ENCODE results near the gene BYSL. TPM values are rescaled to one million over a fixed set of nuclear protein-coding genes. Genes with fewer than 3 reads are reported as not detected.

Gene BYSL
- total RNA-seq: 10 to 100 TPM in 3 of 4 donors, 1 to 10 TPM in 1; 6.3 to 19.4 (median 13.0) TPM

GRCh38 chr6:41920921-41921711 lies at the start of gene BYSL, which contains the start of gene MED20:
Gene BYSL (plus strand): TSS chr6:41921499. CDS start chr6:41921563, 64 bp downstream.
Gene MED20 (minus strand): TSS chr6:41921139. CDS start chr6:41921018, 121 bp downstream.
- Histone ChIP-seq H3K36me3 (peaks cover 0 to 31% (median 0%) of the 10 kb centered on the region in 3 donors), H3K27me3 (no peaks in the 10 kb centered on the region), H3K27ac (peak within 1 kb of the TSS; percentile 97 to 99 (median 98)), H3K4me1 (peaks cover 23 to 63% (median 34%) of the 10 kb centered on the region in 3 donors), H3K9me3 (no peaks in the 10 kb centered on the region), H3K4me3 (peak within 1 kb of the TSS; percentile 65 to 99 (median 82))
- intact Hi-C loops (cut with DNase I): loop anchor here (10.0 kb wide), 1 partner anchor 126 kb away; no protein-coding TSS in a partner anchor
- WGBS, 2 donors: 1 to 2% methylated on average over 18 of the region's 55 CpGs
- TF ChIP-seq POLR2A (IDR thresholded peaks at IDR 0.05): peak in 3 of 4 donors; percentile 77 to 81 (median 80)
- TF ChIP-seq, protein P1, sequence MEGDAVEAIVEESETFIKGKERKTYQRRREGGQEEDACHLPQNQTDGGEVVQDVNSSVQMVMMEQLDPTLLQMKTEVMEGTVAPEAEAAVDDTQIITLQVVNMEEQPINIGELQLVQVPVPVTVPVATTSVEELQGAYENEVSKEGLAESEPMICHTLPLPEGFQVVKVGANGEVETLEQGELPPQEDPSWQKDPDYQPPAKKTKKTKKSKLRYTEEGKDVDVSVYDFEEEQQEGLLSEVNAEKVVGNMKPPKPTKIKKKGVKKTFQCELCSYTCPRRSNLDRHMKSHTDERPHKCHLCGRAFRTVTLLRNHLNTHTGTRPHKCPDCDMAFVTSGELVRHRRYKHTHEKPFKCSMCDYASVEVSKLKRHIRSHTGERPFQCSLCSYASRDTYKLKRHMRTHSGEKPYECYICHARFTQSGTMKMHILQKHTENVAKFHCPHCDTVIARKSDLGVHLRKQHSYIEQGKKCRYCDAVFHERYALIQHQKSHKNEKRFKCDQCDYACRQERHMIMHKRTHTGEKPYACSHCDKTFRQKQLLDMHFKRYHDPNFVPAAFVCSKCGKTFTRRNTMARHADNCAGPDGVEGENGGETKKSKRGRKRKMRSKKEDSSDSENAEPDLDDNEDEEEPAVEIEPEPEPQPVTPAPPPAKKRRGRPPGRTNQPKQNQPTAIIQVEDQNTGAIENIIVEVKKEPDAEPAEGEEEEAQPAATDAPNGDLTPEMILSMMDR (IDR thresholded peaks at IDR 0.05): peak; percentile 93 to 99 (median 98)
- peak; percentile 61 for DNase-seq

GRCh38 chr6:41871691-41872090 lies 49.6 kb upstream of the BYSL start:
- Histone ChIP-seq H3K9me3 (no peaks in the 10 kb centered on the region), H3K27ac (no peak overlapping the region), H3K4me1 (no peaks in the 10 kb centered on the region), H3K36me3 (no peaks in the 10 kb centered on the region), H3K27me3 (no peaks in the 10 kb centered on the region), H3K4me3 (no peak overlapping the region)
- no peak for TF ChIP-seq POLR2A (IDR thresholded peaks at IDR 0.05)
- TF ChIP-seq, protein P1 (IDR thresholded peaks at IDR 0.05): no peak
- no peak for DNase-seq
- intact Hi-C loops (cut with DNase I): no loop called here
- 90 to 92% methylated on average over 2 of the region's 2 CpGs for WGBS, 2 donors

DNA sequence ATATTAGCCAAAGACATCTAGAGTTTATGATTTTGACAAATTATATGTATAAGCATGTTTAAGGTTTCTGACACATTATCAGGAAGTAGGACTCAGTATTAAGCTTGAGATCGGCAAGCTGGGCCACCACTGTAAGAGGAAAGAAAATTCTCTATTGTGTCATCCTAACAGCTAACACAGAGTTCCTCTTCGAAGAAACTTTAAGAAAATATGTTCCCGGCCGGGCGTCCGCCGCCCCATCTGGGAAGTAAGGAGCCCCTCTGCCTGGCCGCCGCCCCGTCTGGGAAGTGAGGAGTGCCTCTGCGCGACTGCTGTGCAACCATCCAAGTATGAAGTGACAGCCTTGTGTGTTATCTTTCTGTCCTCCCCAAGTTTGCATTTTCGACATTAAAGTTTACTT lies 49.2 kb upstream of the BYSL start:
- H3K27me3 ChIP-seq: no peaks in the 10 kb centered on the region
- WGBS, 2 donors: 88 to 91% methylated on average over 13 of the region's 13 CpGs
- no peak for DNase-seq
- H3K9me3 ChIP-seq: no peaks in the 10 kb centered on the region
- no peaks in the 10 kb centered on the region for H3K36me3 ChIP-seq
- H3K27ac ChIP-seq: no peak overlapping the region
- H3K4me1 ChIP-seq: no peaks in the 10 kb centered on the region
- no peak overlapping the region for H3K4me3 ChIP-seq
- TF ChIP-seq, protein P1 (IDR thresholded peaks at IDR 0.05): no peak
- TF ChIP-seq POLR2A (IDR thresholded peaks at IDR 0.05): no peak
- intact Hi-C loops (cut with DNase I): no loop called here

GRCh38 chr6:41874741-41875140 lies 46.6 kb upstream of the BYSL start:
- Histone ChIP-seq H3K4me1 (no peaks in the 10 kb centered on the region), H3K27ac (no peak overlapping the region), H3K9me3 (no peaks in the 10 kb centered on the region), H3K4me3 (no peak overlapping the region), H3K27me3 (no peaks in the 10 kb centered on the region), H3K36me3 (no peaks in the 10 kb centered on the region)
- intact Hi-C loops (cut with DNase I): no loop called here
- no peak for TF ChIP-seq POLR2A (IDR thresholded peaks at IDR 0.05)
- TF ChIP-seq, protein P1 (IDR thresholded peaks at IDR 0.05): no peak
- DNase-seq: no peak
- 100% methylated on average over 1 of the region's 1 CpG for WGBS, 2 donors

GRCh38 chr6:41877051-41877680 lies 44.1 kb upstream of the BYSL start:
- DNase-seq: no peak
- Histone ChIP-seq H3K27me3 (no peaks in the 10 kb centered on the region), H3K4me3 (no peak overlapping the region), H3K9me3 (no peaks in the 10 kb centered on the region), H3K27ac (no peak overlapping the region), H3K36me3 (no peaks in the 10 kb centered on the region), H3K4me1 (no peaks in the 10 kb centered on the region)
- intact Hi-C loops (cut with DNase I): no loop called here
- WGBS, 2 donors: 91 to 92% methylated on average over 2 of the region's 2 CpGs
- no peak for TF ChIP-seq POLR2A (IDR thresholded peaks at IDR 0.05)
- TF ChIP-seq, protein P1 (IDR thresholded peaks at IDR 0.05): no peak

All from esophagus squamous epithelium (tissue), 5 donors.